Mesenteric fat pad (tissue), 1 donor: ENCODE data around the gene CENPM. TPM values are rescaled to one million over a fixed set of nuclear protein-coding genes. Genes with fewer than 3 reads are reported as not detected.
A peak's percentile ranks its signal among the peaks of the same experiment; 100 is the strongest.

ENCODE experiments used
- DNase-seq: peaks from one replicate; pipeline ENCODE4 v3.0.0-alpha.2; 2020; ENCODE audit warnings: low spot score
- long read RNA-seq: library from polyadenylated mRNA; unstranded; transcript quantifications from one replicate; pipeline ENCODE4 v2.0.0, GENCODE V29; 2020
- total RNA-seq: library from RNA; stranded (reverse); fragmentation: NEBNext Ultra II Directional; extraction: Animal tissue kit (Norgen Biotek cat#: 25700); gene quantifications from one replicate; pipeline ENCODE4 v1.2.1, GENCODE V29; 2021
- donor health status: DM: yes; HTN: yes; CAD: no.

The CENPM gene
- not detected for total RNA-seq
- long read RNA-seq, result 0 reads

DNA sequence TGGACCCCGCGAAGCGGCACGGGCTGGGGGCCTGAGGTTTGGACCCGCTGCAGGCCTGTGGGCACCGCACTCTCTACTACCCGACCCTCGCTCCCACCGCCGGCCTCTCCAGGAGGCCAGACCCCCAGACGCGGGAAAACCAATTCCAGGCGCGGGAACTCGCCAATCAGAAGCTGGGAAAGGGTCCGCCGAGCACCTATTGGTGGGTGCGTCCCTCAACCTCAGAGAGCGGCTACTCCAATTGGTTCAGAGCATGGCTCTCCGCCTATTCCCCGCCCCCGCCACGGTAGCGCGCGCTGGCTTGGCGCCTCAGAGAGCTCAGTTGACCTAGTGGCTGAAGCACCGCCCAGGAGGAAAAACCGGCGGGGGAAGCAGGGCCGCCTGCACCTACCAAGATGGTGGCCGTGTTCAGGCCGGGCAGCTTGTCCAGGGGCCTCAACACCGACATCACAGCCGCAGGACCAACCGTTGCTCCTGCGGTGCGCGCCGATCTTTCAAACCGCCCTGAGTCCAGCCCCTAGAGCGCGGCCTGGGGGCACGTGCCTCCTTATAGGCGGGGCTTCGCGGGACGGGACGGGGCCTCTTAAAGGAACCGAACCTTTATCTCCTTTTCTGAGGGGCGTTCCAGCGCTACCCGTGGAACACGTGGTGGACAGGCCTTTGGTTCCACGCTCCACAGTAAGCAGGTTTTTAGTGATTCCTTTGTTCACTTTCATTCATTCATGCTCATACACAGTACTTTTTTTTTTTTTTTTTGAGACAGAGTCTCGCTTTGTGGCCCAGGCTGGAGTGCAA lies at the start of gene CENPM:
CENPM (minus strand) TSS at position 524 of the 795 bp plus-strand sequence; CDS start at position 448, 76 bp downstream.
- peak; percentile 94 for DNase-seq

DNA sequence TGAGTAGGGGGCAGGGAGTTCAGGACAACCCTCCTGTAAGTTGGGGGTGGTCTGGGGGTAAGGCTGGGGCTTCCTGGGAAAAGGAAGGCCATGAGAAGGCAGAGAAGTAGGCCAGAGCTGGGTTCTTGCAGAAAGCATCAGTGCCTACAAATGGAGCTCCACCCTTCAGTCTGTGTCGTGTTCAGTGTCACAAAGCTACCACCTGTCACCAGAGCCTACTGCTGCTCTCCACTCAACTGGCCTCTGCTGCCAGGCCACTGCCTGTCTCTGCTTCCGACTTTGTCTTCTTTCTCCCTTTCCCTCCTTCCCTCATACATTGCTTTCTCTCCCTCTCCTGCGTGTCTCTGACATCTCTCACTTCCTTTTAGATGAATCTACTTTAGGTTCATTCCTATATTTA lies 48.3 kb upstream of the CENPM start:
- DNase-seq, result peak; percentile 20

DNA sequence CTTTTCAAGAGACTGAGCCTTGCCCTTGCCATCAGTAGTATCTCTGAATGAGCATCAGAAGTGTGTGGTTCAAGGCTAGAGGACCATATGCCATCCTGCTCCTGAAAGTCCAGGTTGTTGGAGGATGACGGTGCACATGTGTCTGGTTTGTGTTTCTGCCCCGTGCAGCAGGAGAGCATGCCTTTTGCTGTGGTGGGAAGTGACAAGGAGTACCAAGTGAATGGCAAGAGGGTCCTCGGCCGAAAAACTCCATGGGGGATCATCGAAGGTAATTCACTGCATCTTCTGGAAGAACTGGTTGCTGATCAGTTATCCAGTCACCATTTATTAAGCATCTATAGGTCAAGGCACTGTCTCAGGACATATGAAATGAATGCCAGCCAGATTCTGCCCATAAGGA lies 45.5 kb upstream of the CENPM start:
- DNase-seq, result peak; percentile 71

- peak; percentile 79 for DNase-seq
These were observed 44.2 kb upstream of the CENPM start for GRCh38 chr22:41991111-41991510.

- DNase-seq, result peak; percentile 37
These were observed 42.3 kb upstream of the CENPM start for GRCh38 chr22:41989246-41989645.

- DNase-seq, result no peak
These were observed 40.3 kb upstream of the CENPM start for GRCh38 chr22:41987276-41987675.

- DNase-seq, result no peak
These were observed 36.8 kb upstream of the CENPM start for GRCh38 chr22:41983513-41984405.

DNA sequence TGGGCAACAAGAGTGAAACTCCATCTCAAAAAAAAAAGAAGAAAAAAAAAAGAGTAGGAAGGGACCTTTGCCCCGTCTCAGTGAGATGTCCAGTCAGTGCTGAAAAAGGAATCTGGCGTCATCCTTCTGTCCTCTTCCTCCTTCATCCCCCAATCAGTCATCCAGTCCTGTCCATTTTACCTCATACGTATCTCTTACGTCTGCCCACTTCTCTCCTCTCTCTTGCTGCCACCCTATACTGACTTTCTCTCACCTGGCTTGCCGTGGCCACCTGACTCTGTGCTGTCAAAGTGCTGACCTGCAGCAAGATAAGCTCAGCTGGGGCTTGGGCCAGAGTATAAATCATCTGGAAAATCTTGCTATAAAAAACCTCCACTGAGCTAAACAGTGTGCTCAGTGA lies 35.9 kb upstream of the CENPM start:
- DNase-seq, result no peak

GRCh38 chr22:41979423-41980250 lies 32.7 kb upstream of the CENPM start:
- no peak for DNase-seq

DNA sequence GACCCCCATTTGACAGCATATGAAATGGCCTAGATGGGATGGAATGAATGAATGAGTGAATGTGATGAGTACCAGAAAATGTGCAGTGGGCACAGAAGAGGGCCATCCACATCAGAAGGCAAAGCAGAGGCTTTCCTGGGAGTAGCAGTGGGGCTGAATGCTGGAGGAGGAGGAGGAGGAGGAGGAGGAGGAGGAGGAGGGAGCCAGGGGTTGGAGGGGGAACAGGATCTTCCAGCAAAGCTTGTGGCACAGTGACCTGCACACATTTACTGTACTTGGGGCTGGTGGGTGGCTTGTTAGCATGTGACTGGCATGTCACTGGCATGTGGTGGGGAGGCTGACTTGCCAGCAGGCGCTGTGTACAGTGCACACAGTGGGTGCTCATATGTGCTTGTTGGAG lies 31.8 kb upstream of the CENPM start:
- DNase-seq, result no peak

DNA sequence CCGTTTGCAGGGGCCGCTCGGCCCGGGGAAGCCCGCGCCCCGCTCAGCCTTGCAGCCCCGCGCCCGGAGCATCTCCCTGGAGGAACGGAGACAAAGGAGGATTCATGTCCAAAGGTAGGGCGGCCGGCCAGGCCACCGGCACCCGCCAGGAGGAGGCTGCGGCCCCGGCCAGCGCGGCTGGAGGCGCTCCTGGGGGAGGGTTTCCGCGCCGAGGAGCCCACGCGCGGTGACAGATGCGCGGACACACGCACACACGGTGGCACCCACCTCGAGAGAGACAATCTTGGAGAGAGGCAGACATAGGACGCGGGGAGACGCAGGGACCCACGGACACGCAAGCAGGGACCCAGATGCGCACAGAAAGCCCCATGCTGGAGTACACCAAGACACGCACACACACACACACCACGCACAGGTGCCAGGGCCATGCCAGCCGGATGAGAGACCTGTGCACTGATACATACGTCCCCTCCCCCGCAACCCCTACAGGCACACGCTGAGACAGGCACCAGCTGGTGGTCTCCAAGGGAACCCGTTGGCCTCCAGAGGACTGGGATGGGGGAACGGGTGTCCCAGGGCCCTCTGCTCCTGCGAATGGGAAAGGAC lies 30.1 kb upstream of the CENPM start:
- no peak for DNase-seq

DNA sequence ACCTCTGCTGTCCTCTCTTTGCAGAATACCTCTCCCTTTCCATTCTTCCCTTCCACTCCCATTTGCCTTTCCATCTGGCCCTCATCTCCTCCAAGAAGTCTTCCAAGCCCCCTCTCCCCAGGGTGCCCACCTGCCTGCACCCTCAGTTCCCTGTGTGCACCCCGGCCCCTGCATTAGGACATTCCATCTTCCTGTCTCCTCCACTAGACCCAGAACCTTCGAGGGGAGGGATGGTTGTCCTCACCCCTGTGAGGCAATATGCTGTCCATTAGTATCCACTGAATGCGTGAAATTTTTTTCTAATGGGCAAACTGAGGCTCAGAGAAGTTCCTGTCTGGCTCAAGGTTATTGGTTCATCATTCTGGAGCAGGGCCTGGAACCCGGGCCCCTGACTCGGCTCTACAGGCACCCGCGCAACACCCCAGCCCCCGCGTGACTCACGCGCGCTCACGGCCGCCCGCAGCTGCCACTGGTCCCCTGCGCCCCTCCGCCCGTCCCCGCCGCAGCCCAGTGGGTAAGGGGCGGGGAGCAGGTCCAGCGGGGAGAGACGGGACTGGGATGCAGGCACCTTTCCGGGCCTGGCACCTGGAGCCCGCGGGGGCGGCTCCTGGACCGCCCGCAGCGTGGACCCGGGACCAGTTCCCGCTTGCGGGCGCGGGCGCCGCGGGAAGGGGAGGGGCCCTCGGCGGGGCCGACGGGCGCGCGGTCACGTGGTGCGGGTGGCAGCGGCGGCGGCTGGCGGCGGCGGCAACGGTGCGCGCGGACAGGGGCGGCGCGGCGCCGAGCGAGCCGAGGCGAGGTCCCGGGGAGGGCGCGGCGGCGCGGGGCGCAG lies 29.3 kb upstream of the CENPM start:
- DNase-seq, result no peak

DNA sequence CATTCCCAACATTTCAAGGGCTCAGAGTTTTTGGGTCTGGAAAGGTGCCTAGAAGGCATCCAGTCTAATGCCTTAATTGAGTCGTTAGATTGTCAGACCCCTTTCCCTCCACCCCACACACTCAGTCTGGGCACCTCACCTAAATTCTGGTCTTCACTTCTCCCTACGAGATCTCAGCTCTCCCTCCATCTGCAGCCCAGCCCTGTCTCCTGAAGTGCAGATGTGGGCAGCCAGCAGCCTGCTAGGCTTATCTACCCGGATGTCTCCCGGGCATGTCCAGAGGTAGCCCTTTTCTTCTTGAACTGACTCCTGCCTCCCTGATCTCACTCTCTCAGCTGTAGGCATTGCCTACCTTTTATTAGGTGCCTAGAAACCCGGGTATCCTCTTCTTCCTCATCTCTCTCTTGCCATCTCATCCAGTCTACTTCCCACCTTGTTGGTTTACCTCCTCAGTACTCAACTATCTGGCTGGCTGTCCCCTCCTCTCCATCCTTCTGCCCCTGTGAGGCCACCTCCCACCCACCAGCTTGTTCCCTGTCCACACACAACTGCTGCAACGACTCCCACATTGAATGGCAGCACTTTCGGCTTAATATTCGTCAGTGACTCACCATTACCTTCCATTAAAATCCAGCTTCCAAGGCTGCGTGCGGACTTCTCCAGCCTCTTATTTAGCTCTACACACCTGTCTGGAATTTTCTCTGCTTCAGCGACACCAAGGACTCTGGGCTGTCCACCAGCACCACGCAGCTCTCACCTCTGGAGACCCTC lies 28.5 kb upstream of the CENPM start:
- DNase-seq, result no peak

GRCh38 chr22:41974691-41975290 lies 27.8 kb upstream of the CENPM start:
- no peak for DNase-seq

GRCh38 chr22:41971431-41971830 lies 24.5 kb upstream of the CENPM start:
- no peak for DNase-seq

- DNase-seq, result no peak
These were observed 23.6 kb upstream of the CENPM start for GRCh38 chr22:41970601-41971000.

GRCh38 chr22:41969110-41969646 lies 22.2 kb upstream of the CENPM start, which contains the start of gene SEPTIN3:
SEPTIN3 (plus strand) TSS chr22:41969443; CDS start chr22:41971493, 2,050 bp downstream.
- DNase-seq, result no peak

- no peak for DNase-seq
These were observed 21.6 kb upstream of the CENPM start for GRCh38 chr22:41968601-41969000.
